Mesothelial cell of epicardium (in vitro differentiated cells): ENCODE measurements around the gene BRINP2. TPM values are rescaled to one million over a fixed set of nuclear protein-coding genes. Genes with fewer than 3 reads are reported as not detected.

Experiments used
- DNase-seq, 2 experiments: peaks; one replicate each; pipeline ENCODE4 v3.0.0; 2021; ENCODE audit warnings: low spot score in 2 of 2; ENCODE audit not compliant: unreplicated experiment in 2 of 2
- H3K27ac Mint-ChIP-seq: 2 replicates; pipeline ENCODE4 v1.8.0; 2021; ENCODE audit warnings: mixed read lengths
- H3K27me3 Mint-ChIP-seq: 2 replicates; pipeline ENCODE4 v1.8.0; 2021; ENCODE audit warnings: low read depth, mixed read lengths
- H3K36me3 Mint-ChIP-seq: 2 replicates; pipeline ENCODE4 v1.8.0; 2021; ENCODE audit warnings: mixed read lengths
- H3K4me1 Mint-ChIP-seq: 2 replicates; pipeline ENCODE4 v1.8.0; 2021; ENCODE audit warnings: mixed read lengths
- H3K4me3 Mint-ChIP-seq: 2 replicates; pipeline ENCODE4 v1.8.0; 2021; ENCODE audit warnings: mild to moderate bottlenecking, moderate library complexity, mixed read lengths
- H3K9me3 Mint-ChIP-seq: 2 replicates; pipeline ENCODE4 v1.8.0; 2021; ENCODE audit warnings: mixed read lengths
- CTCF ChIP-seq: fragments of 200-600 bp; sonication (generic); IDR thresholded peaks from one replicate; pipeline ENCODE4 v1.5.0; 2021; ENCODE audit warnings: antibody characterized with exemption; ENCODE audit not compliant: unreplicated experiment
- total RNA-seq: library from RNA; stranded (reverse); gene quantifications from 3 replicates; pipeline ENCODE4 v1.2.1, GENCODE V29; 2021

The BRINP2 gene
- total RNA-seq, 1 donor from 2014 or later, result 0.63 TPM

GRCh38 chr1:177287270-177287669 is 116.5 kb downstream of the BRINP2 start:
- peaks cover 6% of the 10 kb centered on the region for H3K4me1 Mint-ChIP-seq
- TF ChIP-seq CTCF, result no peak
- no peaks in the 10 kb centered on the region for H3K36me3 Mint-ChIP-seq
- no peak overlapping the region for H3K4me3 Mint-ChIP-seq
- no peaks in the 10 kb centered on the region for H3K9me3 Mint-ChIP-seq
- H3K27ac Mint-ChIP-seq, result no peak overlapping the region
- peaks cover 19% of the 10 kb centered on the region for H3K27me3 Mint-ChIP-seq
- DNase-seq, result no peak

GRCh38 chr1:177287994-177288393 is 117.2 kb downstream of the BRINP2 start:
- Mint-ChIP-seq H3K4me3 (no peak overlapping the region), H3K27ac (no peak overlapping the region), H3K27me3 (peaks cover 17% of the 10 kb centered on the region), H3K4me1 (peaks cover 6% of the 10 kb centered on the region), H3K36me3 (no peaks in the 10 kb centered on the region), H3K9me3 (no peaks in the 10 kb centered on the region)
- no peak for DNase-seq
- no peak for TF ChIP-seq CTCF

- Mint-ChIP-seq H3K4me3 (no peak overlapping the region), H3K4me1 (peaks cover 6% of the 10 kb centered on the region), H3K36me3 (no peaks in the 10 kb centered on the region), H3K27me3 (peaks cover 11% of the 10 kb centered on the region), H3K9me3 (peaks cover 3% of the 10 kb centered on the region), H3K27ac (no peak overlapping the region)
- no peak for TF ChIP-seq CTCF
- no peak for DNase-seq
Observed at GRCh38 chr1:177289532-177289931, 118.8 kb downstream of the BRINP2 start.

GRCh38 chr1:177300431-177300830 is 129.7 kb downstream of the BRINP2 start:
- H3K4me3 Mint-ChIP-seq, result no peak overlapping the region
- H3K27me3 Mint-ChIP-seq, result no peaks in the 10 kb centered on the region
- no peak overlapping the region for H3K27ac Mint-ChIP-seq
- H3K4me1 Mint-ChIP-seq, result peaks cover 2% of the 10 kb centered on the region
- no peak for DNase-seq
- TF ChIP-seq CTCF, result no peak
- no peaks in the 10 kb centered on the region for H3K36me3 Mint-ChIP-seq
- H3K9me3 Mint-ChIP-seq, result peaks cover 16% of the 10 kb centered on the region

- no peak for TF ChIP-seq CTCF
- Mint-ChIP-seq H3K27me3 (no peaks in the 10 kb centered on the region), H3K4me1 (peaks cover 7% of the 10 kb centered on the region), H3K27ac (no peak overlapping the region), H3K9me3 (peaks cover 7% of the 10 kb centered on the region), H3K4me3 (no peak overlapping the region), H3K36me3 (no peaks in the 10 kb centered on the region)
- DNase-seq, result no peak
Observed at GRCh38 chr1:177301425-177302124, 130.8 kb downstream of the BRINP2 start.
